Astrocyte (in vitro differentiated cells and primary cell): Measurements from ENCODE around the gene CEACAM16. TPM values are rescaled to one million over a fixed set of nuclear protein-coding genes. Genes with fewer than 3 reads are reported as not detected.

Experiments used
- DNase-seq: peaks from one replicate; pipeline ENCODE4 v3.0.0-alpha.2; 2010; ENCODE audit warnings: low read depth
- FAIRE-seq: peaks from 2 replicates; lab custom pipeline; 2011; peaks lifted over from hg19 to GRCh38; lab: Jason Lieb, UNC
- H2AFZ ChIP-seq: 2 replicates; pipeline ENCODE4 v1.6.0; 2012; ENCODE audit warnings: low read depth, low read length, inconsistent platforms
- H3K27ac ChIP-seq: 2 replicates; pipeline ENCODE4 v1.5.1; 2011; ENCODE audit warnings: low read depth, low read length, inconsistent platforms
- H3K27me3 ChIP-seq: 2 replicates; pipeline ENCODE4 v1.6.0; 2011; ENCODE audit warnings: low read length, inconsistent platforms; ENCODE audit not compliant: insufficient read depth
- H3K36me3 ChIP-seq: 2 replicates; pipeline ENCODE4 v1.5.1; 2011; ENCODE audit warnings: low read length, inconsistent platforms; ENCODE audit not compliant: insufficient read depth
- H3K4me1 ChIP-seq: 2 replicates; pipeline ENCODE4 v1.5.1; 2011; ENCODE audit warnings: low read length, inconsistent platforms; ENCODE audit not compliant: insufficient read depth
- H3K4me2 ChIP-seq: 2 replicates; pipeline ENCODE4 v1.6.0; 2012; ENCODE audit warnings: low read length, inconsistent platforms
- H3K4me3 ChIP-seq: 2 replicates; pipeline ENCODE4 v1.5.1; 2011; ENCODE audit warnings: low read depth, mild to moderate bottlenecking, low read length, inconsistent platforms; ENCODE audit not compliant: insufficient read depth
- H3K79me2 ChIP-seq: 2 replicates; pipeline ENCODE4 v1.6.0; 2012; ENCODE audit warnings: mild to moderate bottlenecking, low read length, inconsistent platforms; ENCODE audit not compliant: insufficient read depth
- H3K9ac ChIP-seq: 2 replicates; pipeline ENCODE4 v1.6.0; 2012; ENCODE audit warnings: mild to moderate bottlenecking, low read length, inconsistent platforms
- H3K9me3 ChIP-seq: 2 replicates; pipeline ENCODE4 v1.5.1; 2012; ENCODE audit warnings: low read depth, mild to moderate bottlenecking, low read length, inconsistent platforms; ENCODE audit not compliant: insufficient read depth
- H4K20me1 ChIP-seq: 2 replicates; pipeline ENCODE4 v1.6.0; 2012; ENCODE audit warnings: low read length, inconsistent platforms; ENCODE audit not compliant: insufficient read depth
- H3K27ac Mint-ChIP-seq: one replicate; pipeline ENCODE4 v1.8.0; 2021; ENCODE audit warnings: mild to moderate bottlenecking, mixed read lengths; ENCODE audit not compliant: unreplicated experiment
- H3K27me3 Mint-ChIP-seq: one replicate; pipeline ENCODE4 v1.8.0; 2021; ENCODE audit warnings: low read depth, mixed read lengths; ENCODE audit not compliant: unreplicated experiment
- H3K36me3 Mint-ChIP-seq: one replicate; pipeline ENCODE4 v1.8.0; 2021; ENCODE audit warnings: low read depth, mixed read lengths; ENCODE audit not compliant: unreplicated experiment
- H3K4me1 Mint-ChIP-seq: one replicate; pipeline ENCODE4 v1.8.0; 2021; ENCODE audit warnings: low read depth, mixed read lengths; ENCODE audit not compliant: unreplicated experiment
- H3K4me3 Mint-ChIP-seq: one replicate; pipeline ENCODE4 v1.8.0; 2021; ENCODE audit warnings: mild to moderate bottlenecking, moderate library complexity, mixed read lengths; ENCODE audit not compliant: unreplicated experiment
- H3K9me3 Mint-ChIP-seq: one replicate; pipeline ENCODE4 v1.8.0; 2021; ENCODE audit warnings: mild to moderate bottlenecking, mixed read lengths; ENCODE audit not compliant: unreplicated experiment
- EZH2 ChIP-seq: IDR thresholded peaks from 2 replicates; pipeline ENCODE4 v1.6.1; 2012; ENCODE audit warnings: mild to moderate bottlenecking, low read length, inconsistent platforms; ENCODE audit not compliant: insufficient read depth
- total RNA-seq: library from RNA; stranded (reverse); gene quantifications from 2 replicates; pipeline ENCODE4 v1.2.1, GENCODE V29; 2021
- TF ChIP-seq, protein P1 (sequence below): IDR thresholded peaks from 2 replicates; pipeline ENCODE4 v1.5.1; 2011; ENCODE audit warnings: low read depth, mild to moderate bottlenecking, inconsistent platforms, low read length, moderate library complexity; ENCODE audit not compliant: insufficient read depth

The CEACAM16 gene
- total RNA-seq, 1 donor from 2014 or later = 0.14 TPM

DNA sequence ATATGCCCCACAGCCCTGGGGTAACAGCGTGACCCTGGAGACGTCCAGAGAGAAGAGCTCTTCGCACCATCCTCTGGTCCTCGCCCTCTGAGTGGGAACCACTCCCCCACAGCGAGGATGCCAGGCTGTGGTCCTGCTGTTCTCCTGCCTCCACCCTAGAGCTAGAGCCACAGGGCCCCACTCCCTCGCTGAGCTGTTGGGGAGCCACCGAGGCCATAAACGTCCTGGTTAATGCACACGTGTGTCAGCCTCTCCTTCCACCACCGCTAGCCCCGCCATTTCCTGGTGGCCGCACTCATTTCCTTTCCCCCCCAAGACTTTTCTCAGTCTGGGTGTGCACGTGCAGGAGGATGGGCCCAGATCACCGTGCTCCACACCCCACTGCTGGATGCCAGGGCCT, 11.5 kb downstream of the CEACAM16 start:
- Histone ChIP-seq H3K36me3 (no peaks in the 10 kb centered on the region), H3K27ac (no peak overlapping the region), H3K9ac (no peak overlapping the region), H3K4me2 (no peak overlapping the region), H2AFZ (no peak overlapping the region), H3K4me1 (no peaks in the 10 kb centered on the region), H3K4me3 (no peak overlapping the region), H3K27me3 (no peaks in the 10 kb centered on the region), H3K9me3 (peaks cover 3% of the 10 kb centered on the region), H3K79me2 (no peaks in the 10 kb centered on the region), H4K20me1 (no peaks in the 10 kb centered on the region)
- peaks cover 3% of the 10 kb centered on the region for H3K36me3 Mint-ChIP-seq
- H3K9me3 Mint-ChIP-seq = peaks cover 6% of the 10 kb centered on the region
- no peak overlapping the region for H3K4me3 Mint-ChIP-seq
- no peak overlapping the region for H3K27ac Mint-ChIP-seq
- no peak for DNase-seq
- H3K4me1 Mint-ChIP-seq = no peaks in the 10 kb centered on the region
- TF ChIP-seq, protein P1, sequence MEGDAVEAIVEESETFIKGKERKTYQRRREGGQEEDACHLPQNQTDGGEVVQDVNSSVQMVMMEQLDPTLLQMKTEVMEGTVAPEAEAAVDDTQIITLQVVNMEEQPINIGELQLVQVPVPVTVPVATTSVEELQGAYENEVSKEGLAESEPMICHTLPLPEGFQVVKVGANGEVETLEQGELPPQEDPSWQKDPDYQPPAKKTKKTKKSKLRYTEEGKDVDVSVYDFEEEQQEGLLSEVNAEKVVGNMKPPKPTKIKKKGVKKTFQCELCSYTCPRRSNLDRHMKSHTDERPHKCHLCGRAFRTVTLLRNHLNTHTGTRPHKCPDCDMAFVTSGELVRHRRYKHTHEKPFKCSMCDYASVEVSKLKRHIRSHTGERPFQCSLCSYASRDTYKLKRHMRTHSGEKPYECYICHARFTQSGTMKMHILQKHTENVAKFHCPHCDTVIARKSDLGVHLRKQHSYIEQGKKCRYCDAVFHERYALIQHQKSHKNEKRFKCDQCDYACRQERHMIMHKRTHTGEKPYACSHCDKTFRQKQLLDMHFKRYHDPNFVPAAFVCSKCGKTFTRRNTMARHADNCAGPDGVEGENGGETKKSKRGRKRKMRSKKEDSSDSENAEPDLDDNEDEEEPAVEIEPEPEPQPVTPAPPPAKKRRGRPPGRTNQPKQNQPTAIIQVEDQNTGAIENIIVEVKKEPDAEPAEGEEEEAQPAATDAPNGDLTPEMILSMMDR = no peak
- TF ChIP-seq EZH2 = no peak
- FAIRE-seq = no peak
- H3K27me3 Mint-ChIP-seq = peaks cover 2% of the 10 kb centered on the region

DNA sequence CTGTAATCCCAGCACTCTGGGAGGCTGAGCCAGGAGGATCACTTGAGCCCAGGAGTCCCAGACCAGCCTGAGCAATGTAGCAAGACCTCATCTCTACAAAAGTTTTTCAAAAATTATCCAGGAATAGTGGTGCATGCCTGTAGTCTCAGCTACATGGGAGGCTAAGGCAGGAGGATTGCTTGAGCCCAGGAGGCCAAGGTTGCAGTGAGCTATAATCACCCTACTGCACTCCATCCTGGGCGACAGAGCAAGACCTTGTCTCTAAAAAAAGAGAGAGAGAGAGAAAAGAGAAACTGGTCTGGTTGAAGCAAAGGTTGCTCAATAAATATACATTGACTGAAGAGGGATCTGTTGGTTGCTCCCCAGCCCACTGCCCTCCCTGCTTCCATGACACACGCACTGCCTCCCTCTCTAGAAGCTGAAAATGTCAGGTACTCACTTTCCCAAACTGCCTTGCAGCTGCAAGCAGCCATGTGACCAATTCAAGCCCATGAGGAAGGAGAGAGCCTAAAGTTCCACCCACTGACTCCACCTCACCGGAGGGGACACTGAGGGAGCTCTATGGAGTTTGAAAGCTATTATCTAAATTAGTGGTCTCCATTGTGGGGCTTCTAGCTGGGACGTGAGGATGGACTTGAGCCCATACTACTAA, 14.0 kb downstream of the CEACAM16 start:
- no peaks in the 10 kb centered on the region for H4K20me1 ChIP-seq
- H3K4me2 ChIP-seq = no peak overlapping the region
- peaks cover 2% of the 10 kb centered on the region for H3K27me3 Mint-ChIP-seq
- peaks cover 3% of the 10 kb centered on the region for H3K9me3 ChIP-seq
- H3K27me3 ChIP-seq = no peaks in the 10 kb centered on the region
- H3K27ac ChIP-seq = no peak overlapping the region
- H3K36me3 ChIP-seq = no peaks in the 10 kb centered on the region
- H3K4me3 ChIP-seq = no peak overlapping the region
- peaks cover 3% of the 10 kb centered on the region for H3K36me3 Mint-ChIP-seq
- H3K4me1 Mint-ChIP-seq = peaks cover under 1% of the 10 kb centered on the region
- no peak overlapping the region for H3K27ac Mint-ChIP-seq
- H2AFZ ChIP-seq = no peak overlapping the region
- TF ChIP-seq EZH2 = no peak
- TF ChIP-seq, protein P1 = no peak
- no peaks in the 10 kb centered on the region for H3K79me2 ChIP-seq
- no peak for DNase-seq
- no peak overlapping the region for H3K4me3 Mint-ChIP-seq
- H3K9me3 Mint-ChIP-seq = peaks cover 6% of the 10 kb centered on the region
- H3K4me1 ChIP-seq = no peaks in the 10 kb centered on the region
- no peak for FAIRE-seq
- no peak overlapping the region for H3K9ac ChIP-seq

DNA sequence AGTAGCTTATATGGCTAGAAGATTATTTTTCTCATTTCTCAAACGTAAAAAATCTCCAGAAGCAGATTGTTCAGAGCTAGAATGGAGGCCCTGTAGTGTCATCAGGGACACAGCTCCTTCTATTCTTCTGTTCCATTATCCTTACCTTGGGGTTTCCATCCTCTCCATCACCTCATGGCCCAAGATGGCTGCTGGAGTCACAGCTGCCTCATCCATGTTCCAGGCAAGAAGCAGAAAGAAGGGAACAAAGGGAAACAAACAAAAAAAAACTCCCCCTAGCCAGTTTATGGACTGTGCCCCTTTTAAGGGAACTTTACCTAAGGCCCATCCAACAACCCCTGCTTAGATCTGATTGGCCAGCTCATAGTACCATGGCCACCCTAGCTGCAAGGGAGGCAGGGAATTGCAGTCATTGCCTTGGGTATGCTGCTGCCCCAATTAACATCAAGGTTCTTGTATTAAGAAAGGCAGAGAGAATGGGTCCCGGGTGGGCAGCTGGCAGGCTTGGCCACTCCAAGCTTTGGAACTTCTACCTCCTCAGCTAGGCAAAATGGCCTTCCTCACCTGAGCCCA, 15.7 kb downstream of the CEACAM16 start:
- Mint-ChIP-seq H3K27ac (no peak overlapping the region), H3K4me3 (no peak overlapping the region), H3K36me3 (peaks cover 3% of the 10 kb centered on the region), H3K4me1 (peaks cover 6% of the 10 kb centered on the region), H3K27me3 (peaks cover 2% of the 10 kb centered on the region), H3K9me3 (peaks cover 6% of the 10 kb centered on the region)
- no peaks in the 10 kb centered on the region for H3K36me3 ChIP-seq
- no peak for DNase-seq
- FAIRE-seq = no peak
- no peaks in the 10 kb centered on the region for H3K79me2 ChIP-seq
- H3K27me3 ChIP-seq = no peaks in the 10 kb centered on the region
- TF ChIP-seq, protein P1 = no peak
- TF ChIP-seq EZH2 = no peak
- H3K4me1 ChIP-seq = peaks cover 15% of the 10 kb centered on the region
- no peak overlapping the region for H3K4me2 ChIP-seq
- H2AFZ ChIP-seq = no peak overlapping the region
- H3K27ac ChIP-seq = no peak overlapping the region
- H3K9ac ChIP-seq = no peak overlapping the region
- H3K9me3 ChIP-seq = peaks cover 3% of the 10 kb centered on the region
- H3K4me3 ChIP-seq = no peak overlapping the region
- H4K20me1 ChIP-seq = no peaks in the 10 kb centered on the region
